HUES6 (cell line): ENCODE results near the gene RPAP3.

Experiments
- H3K27ac ChIP-seq: 2 replicates; pipeline ENCODE4 v1.7.0; 2013; ENCODE audit warnings: low read depth, mild to moderate bottlenecking, low read length, inconsistent platforms
- H3K27me3 ChIP-seq: 2 replicates; pipeline ENCODE4 v1.6.1; 2013; ENCODE audit warnings: low read length; ENCODE audit not compliant: control insufficient read depth, insufficient read depth
- H3K36me3 ChIP-seq: 2 replicates; pipeline ENCODE4 v1.6.1; 2013; ENCODE audit warnings: low read length; ENCODE audit not compliant: control insufficient read depth, insufficient read depth
- H3K4me1 ChIP-seq: 2 replicates; pipeline ENCODE4 v1.6.1; 2013; ENCODE audit warnings: low read length; ENCODE audit not compliant: control insufficient read depth, insufficient read depth
- H3K4me3 ChIP-seq: 2 replicates; pipeline ENCODE4 v1.5.1; 2013; ENCODE audit warnings: low read depth, low read length
- H3K9ac ChIP-seq: one replicate; pipeline ENCODE4 v1.6.1; 2013; ENCODE audit warnings: mild to moderate bottlenecking, low read length
- H3K9me3 ChIP-seq: 2 replicates; pipeline ENCODE4 v1.6.1; 2013; ENCODE audit warnings: low read depth, low read length; ENCODE audit not compliant: control insufficient read depth, insufficient read depth

Gene RPAP3

GRCh38 chr12:47741340-47741703 is 35.5 kb upstream of the RPAP3 start:
- Histone ChIP-seq H3K27ac (no peak overlapping the region), H3K27me3 (no peaks in the 10 kb centered on the region), H3K9ac (no peak overlapping the region)

DNA sequence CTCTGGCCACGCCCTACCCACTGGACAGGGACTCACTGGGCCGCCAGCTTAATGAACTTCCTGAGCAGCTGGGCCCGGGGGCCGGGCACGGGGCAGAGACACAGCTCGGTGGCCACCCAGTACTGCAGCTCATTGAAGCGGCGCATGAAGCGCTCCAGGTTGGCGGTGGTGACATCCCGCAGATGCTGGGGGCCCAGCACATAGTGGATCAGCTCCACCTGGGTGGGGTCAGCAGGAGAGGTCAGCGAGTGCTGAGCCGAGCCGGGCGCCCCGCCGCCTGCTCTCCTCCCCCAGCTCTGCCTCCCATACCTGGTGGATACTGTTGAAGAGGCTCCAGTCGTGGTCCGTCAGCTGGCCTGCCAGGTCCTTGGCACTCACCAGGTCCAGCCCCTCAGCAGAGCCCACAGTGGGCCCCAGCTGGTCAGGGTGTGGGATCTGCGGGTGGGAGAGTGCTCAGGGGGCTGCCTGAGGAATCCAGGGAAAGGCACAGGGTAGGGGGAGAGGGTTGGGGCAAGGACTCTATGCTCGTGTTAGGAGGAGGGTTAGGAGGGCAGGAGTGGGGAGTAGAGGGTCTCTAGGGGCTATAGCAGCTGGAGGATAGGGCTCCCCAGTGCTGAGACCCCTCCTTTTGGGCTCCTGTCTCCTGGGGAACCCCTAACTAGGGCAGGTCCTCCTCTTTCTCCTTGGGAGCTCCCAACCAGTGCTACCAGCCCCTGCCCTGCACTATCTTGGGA is 34.9 kb upstream of the RPAP3 start:
- H3K4me1 ChIP-seq = peaks cover 7% of the 10 kb centered on the region; the same call in 1 of the 2 replicates
- H3K27ac ChIP-seq = no peak overlapping the region
- H3K4me3 ChIP-seq = no peak overlapping the region
- H3K27me3 ChIP-seq = no peaks in the 10 kb centered on the region
- H3K9ac ChIP-seq = no peak overlapping the region
- H3K9me3 ChIP-seq = no peaks in the 10 kb centered on the region
- H3K36me3 ChIP-seq = no peaks in the 10 kb centered on the region

More at GRCh38 chr12:47741340-47741703, 35.5 kb upstream of the RPAP3 start:
- H3K4me1 ChIP-seq = peaks cover 5% of the 10 kb centered on the region; the same call in 1 of the 2 replicates
- H3K9me3 ChIP-seq = no peaks in the 10 kb centered on the region
- no peaks in the 10 kb centered on the region for H3K36me3 ChIP-seq
- no peak overlapping the region for H3K4me3 ChIP-seq

DNA sequence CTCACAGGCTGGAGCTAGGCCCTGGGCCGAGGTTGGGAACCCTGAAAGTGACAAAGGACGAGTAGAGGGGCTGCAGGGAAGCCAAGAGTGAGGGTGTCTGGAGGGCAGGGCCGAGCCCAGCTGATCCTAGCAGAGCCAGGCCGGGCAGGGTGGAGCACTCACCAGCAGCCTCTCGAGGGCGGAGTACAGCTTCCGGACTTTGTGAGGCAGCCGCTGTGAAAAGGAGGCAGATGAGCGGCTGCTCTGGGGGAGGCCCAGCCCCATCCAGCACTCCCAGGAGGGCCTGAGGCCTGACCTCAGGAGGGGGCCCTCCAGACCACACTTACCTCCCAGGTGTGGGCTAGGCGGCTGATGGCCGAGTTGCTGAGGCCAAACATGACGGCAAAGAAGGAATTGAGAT is 34.1 kb upstream of the RPAP3 start:
- H3K36me3 ChIP-seq = no peaks in the 10 kb centered on the region
- H3K27ac ChIP-seq = no peak overlapping the region
- H3K4me3 ChIP-seq = no peak overlapping the region
- no peaks in the 10 kb centered on the region for H3K9me3 ChIP-seq
- peaks cover 14% of the 10 kb centered on the region for H3K4me1 ChIP-seq
- no peak overlapping the region for H3K9ac ChIP-seq
- no peaks in the 10 kb centered on the region for H3K27me3 ChIP-seq

DNA sequence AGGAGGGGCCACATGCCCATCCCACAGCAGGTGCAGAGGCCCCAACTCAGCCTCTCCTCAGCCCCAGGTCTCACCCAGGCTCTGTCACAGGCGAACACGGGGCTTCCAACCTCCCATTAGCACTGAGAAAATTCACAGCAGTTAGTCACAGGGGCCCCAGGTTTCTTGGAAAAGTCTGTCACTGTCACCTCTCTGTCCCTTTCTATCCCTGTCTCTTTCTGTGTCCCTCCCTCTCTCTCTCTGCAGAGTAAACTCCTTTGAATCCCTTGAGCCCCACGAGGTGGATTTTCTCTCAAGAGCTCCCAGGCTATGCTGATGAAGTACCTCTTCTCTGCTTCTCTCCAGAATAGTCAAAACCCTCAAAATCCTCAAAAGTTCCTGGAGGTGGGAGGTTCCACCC is 33.5 kb upstream of the RPAP3 start:
- H3K9me3 ChIP-seq = no peaks in the 10 kb centered on the region
- no peaks in the 10 kb centered on the region for H3K27me3 ChIP-seq
- no peak overlapping the region for H3K27ac ChIP-seq
- H3K4me1 ChIP-seq = peaks cover 21% of the 10 kb centered on the region
- H3K36me3 ChIP-seq = no peaks in the 10 kb centered on the region
- H3K4me3 ChIP-seq = no peak overlapping the region
- no peak overlapping the region for H3K9ac ChIP-seq

GRCh38 chr12:47737936-47738594 is 32.2 kb upstream of the RPAP3 start:
- H3K4me1 ChIP-seq = peaks cover 23% of the 10 kb centered on the region
- H3K36me3 ChIP-seq = no peaks in the 10 kb centered on the region
- no peak overlapping the region for H3K9ac ChIP-seq

GRCh38 chr12:47736877-47737676 is 31.2 kb upstream of the RPAP3 start:
- Histone ChIP-seq H3K9ac (no peak overlapping the region), H3K9me3 (no peaks in the 10 kb centered on the region), H3K4me1 (peaks cover 23% of the 10 kb centered on the region), H3K27ac (no peak overlapping the region), H3K27me3 (no peaks in the 10 kb centered on the region), H3K36me3 (no peaks in the 10 kb centered on the region), H3K4me3 (no peak overlapping the region)

More at GRCh38 chr12:47737936-47738594, 32.2 kb upstream of the RPAP3 start:
- Histone ChIP-seq H3K27ac (no peak overlapping the region), H3K4me3 (no peak overlapping the region), H3K9me3 (no peaks in the 10 kb centered on the region), H3K27me3 (no peaks in the 10 kb centered on the region)

GRCh38 chr12:47736216-47736615 is 30.4 kb upstream of the RPAP3 start:
- Histone ChIP-seq H3K27ac (no peak overlapping the region), H3K4me1 (peaks cover 23% of the 10 kb centered on the region), H3K4me3 (no peak overlapping the region)

GRCh38 chr12:47735649-47736048 is 29.8 kb upstream of the RPAP3 start:
- Histone ChIP-seq H3K27ac (no peak overlapping the region), H3K4me3 (no peak overlapping the region), H3K27me3 (no peaks in the 10 kb centered on the region)

More at GRCh38 chr12:47736216-47736615, 30.4 kb upstream of the RPAP3 start:
- no peak overlapping the region for H3K9ac ChIP-seq
- no peaks in the 10 kb centered on the region for H3K27me3 ChIP-seq
- H3K9me3 ChIP-seq = no peaks in the 10 kb centered on the region
- no peaks in the 10 kb centered on the region for H3K36me3 ChIP-seq

DNA sequence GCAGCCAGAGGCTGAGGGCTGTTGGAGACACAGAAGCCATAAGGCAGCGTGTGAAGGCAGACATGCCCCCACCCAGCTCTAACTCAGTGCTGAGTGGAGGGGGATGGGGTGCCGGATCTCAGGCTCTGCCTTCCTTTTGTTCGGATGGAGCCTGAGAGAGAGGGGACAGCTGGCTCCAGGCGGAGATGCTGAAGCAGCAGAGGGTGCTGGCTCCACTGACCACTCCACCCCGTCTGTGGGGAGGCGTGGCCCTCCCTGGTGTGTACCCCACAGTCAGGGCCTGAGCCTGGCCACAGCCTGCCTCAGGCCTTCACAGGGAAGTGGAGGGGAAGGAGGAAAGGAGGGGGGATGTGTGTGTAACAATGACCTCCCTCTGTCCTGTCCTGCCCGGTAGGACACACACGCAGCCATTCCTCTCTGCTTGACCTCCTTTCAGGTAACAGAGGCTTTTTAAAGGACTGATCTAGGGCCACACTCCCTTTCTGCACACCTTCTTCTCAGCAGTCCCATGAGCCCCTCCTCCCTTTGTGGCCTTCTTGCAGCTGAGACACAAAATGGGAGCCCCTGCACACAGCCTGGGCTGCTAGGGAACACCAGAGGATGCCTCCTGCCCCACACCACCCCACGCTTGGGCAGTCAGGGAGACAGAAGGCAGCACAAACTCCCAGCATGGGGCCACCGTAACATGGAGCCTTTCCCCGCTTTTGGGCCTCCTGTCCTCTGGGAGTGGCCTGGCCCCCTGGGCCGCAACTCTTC is 29.1 kb upstream of the RPAP3 start:
- no peaks in the 10 kb centered on the region for H3K36me3 ChIP-seq
- H3K9ac ChIP-seq = no peak overlapping the region
- H3K9me3 ChIP-seq = no peaks in the 10 kb centered on the region
- H3K27me3 ChIP-seq = no peaks in the 10 kb centered on the region
- peaks cover 18% of the 10 kb centered on the region for H3K4me1 ChIP-seq
- no peak overlapping the region for H3K27ac ChIP-seq
- H3K4me3 ChIP-seq = no peak overlapping the region

More at GRCh38 chr12:47735649-47736048, 29.8 kb upstream of the RPAP3 start:
- H3K9me3 ChIP-seq = no peaks in the 10 kb centered on the region
- H3K4me1 ChIP-seq = peaks cover 19% of the 10 kb centered on the region
- no peak overlapping the region for H3K9ac ChIP-seq
- no peaks in the 10 kb centered on the region for H3K36me3 ChIP-seq

- Histone ChIP-seq H3K27ac (no peak overlapping the region), H3K36me3 (no peaks in the 10 kb centered on the region), H3K9ac (no peak overlapping the region), H3K9me3 (no peaks in the 10 kb centered on the region), H3K27me3 (no peaks in the 10 kb centered on the region), H3K4me3 (no peak overlapping the region), H3K4me1 (peaks cover 18% of the 10 kb centered on the region)
Measured at GRCh38 chr12:47733142-47733541, 27.3 kb upstream of the RPAP3 start.
